Ovary (tissue), 3 donors: ENCODE data around the gene ALPK3.

Source experiments
- POLR2A ChIP-seq: fragments of 450-650 bp; IDR thresholded peaks from one replicate; pipeline ENCODE4 v1.6.1; 2017; ENCODE audit warnings: antibody characterized with exemption, mild to moderate bottlenecking, moderate library complexity
- TF ChIP-seq, protein P1 (sequence below), 3 donors: fragments of 450-650 bp in 2 of 3; fragments of 200-600 bp in 1 of 3; IDR thresholded peaks; one replicate each; pipeline versions ENCODE4 v1.5.1 to v1.8.0; 2016 to 2022; ENCODE audit warnings: antibody characterized with exemption in 3 of 3, mild to moderate bottlenecking in 1 of 3
- donor health status: DM: no; HTN: no; CAD: no.

DNA sequence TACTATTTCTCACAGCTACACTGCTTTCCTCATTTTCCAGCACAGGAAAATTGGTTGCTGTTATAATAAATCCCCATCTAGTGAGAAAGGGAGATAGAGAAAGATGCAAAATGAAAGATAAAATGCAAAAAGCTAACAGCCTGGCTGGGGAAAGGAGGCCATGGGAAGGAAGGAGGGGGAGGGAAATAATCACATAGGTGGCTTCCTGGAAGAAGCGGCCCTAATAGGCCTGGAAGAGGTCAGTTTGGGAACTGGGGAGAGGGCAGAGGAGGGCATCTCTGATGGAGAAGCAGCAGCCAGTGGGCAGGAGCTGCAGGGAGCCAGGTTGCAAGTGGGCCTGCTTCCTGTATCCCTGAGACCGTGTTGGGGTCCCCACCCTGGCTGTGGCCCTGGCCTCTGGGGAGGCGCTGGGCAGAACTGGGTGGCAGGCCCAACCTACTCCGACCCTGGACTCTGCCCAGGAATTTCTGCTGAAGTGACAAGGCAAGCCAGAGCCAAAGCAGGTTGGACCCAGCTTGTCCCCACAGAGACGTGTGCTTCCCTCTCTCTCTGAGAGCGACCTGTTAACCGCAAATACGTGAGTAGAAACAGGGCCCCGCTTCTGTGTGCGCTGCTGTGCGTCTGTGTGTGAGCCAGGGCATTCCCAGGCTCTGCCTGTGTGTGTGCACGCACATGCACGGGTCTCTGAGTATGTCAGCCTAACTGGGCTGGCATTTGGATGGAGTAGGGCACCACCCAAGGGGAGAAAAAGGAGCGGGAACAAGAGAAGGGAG is 69.2 kb downstream of the ALPK3 start:
- no peak for TF ChIP-seq POLR2A
- TF ChIP-seq, protein P1, sequence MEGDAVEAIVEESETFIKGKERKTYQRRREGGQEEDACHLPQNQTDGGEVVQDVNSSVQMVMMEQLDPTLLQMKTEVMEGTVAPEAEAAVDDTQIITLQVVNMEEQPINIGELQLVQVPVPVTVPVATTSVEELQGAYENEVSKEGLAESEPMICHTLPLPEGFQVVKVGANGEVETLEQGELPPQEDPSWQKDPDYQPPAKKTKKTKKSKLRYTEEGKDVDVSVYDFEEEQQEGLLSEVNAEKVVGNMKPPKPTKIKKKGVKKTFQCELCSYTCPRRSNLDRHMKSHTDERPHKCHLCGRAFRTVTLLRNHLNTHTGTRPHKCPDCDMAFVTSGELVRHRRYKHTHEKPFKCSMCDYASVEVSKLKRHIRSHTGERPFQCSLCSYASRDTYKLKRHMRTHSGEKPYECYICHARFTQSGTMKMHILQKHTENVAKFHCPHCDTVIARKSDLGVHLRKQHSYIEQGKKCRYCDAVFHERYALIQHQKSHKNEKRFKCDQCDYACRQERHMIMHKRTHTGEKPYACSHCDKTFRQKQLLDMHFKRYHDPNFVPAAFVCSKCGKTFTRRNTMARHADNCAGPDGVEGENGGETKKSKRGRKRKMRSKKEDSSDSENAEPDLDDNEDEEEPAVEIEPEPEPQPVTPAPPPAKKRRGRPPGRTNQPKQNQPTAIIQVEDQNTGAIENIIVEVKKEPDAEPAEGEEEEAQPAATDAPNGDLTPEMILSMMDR (IDR thresholded peaks at IDR 0.05) = no peak
